ENCODE results near the gene ELSPBP1.

DNA sequence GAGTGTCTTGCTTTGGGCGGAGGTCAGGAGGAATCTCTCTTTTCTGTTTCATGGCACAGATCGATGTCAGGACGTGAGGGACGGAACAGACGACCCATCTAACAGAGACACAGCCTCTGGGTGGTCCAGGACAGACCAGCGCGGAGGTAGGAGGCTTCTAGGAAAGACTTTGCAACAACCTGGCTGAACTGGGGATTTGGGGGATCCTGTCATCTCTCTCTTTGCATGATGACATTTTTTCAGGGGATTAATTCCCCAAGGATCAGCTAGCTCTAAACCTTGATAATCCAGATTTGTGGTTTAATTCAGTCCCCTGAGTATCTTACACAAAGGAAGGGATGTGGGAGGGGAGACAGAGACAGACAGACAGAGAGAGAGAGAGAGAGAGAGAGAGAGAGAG, 35.0 kb downstream of the ELSPBP1 start:
- TF ChIP-seq, protein P1, sequence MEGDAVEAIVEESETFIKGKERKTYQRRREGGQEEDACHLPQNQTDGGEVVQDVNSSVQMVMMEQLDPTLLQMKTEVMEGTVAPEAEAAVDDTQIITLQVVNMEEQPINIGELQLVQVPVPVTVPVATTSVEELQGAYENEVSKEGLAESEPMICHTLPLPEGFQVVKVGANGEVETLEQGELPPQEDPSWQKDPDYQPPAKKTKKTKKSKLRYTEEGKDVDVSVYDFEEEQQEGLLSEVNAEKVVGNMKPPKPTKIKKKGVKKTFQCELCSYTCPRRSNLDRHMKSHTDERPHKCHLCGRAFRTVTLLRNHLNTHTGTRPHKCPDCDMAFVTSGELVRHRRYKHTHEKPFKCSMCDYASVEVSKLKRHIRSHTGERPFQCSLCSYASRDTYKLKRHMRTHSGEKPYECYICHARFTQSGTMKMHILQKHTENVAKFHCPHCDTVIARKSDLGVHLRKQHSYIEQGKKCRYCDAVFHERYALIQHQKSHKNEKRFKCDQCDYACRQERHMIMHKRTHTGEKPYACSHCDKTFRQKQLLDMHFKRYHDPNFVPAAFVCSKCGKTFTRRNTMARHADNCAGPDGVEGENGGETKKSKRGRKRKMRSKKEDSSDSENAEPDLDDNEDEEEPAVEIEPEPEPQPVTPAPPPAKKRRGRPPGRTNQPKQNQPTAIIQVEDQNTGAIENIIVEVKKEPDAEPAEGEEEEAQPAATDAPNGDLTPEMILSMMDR (IDR thresholded peaks at IDR 0.05; ENCODE audit: insufficient read depth, low read length) = no peak
- no peak for TF ChIP-seq POLR2AphosphoS5 (IDR thresholded peaks at IDR 0.05; ENCODE audit: low read depth)

Data from HL-60 (cell line).